OCI-LY7 (cell line): ENCODE results near the gene SEPTIN10. TPM values are rescaled to one million over a fixed set of nuclear protein-coding genes. Genes with fewer than 3 reads are reported as not detected.

Experiments
- BruUV-seq: library from RNA; stranded (reverse); fragments of 400-500 nt; replicated peaks from 2 replicates; lab custom pipeline; 2021; lab: Mats Ljungman, UMichigan
- CTCF ChIA-PET: fragments of 300-600 bp; sonication (Branson Sonifier 250); formaldehyde crosslinking; loops from one replicate; lab custom pipeline; 2022; ENCODE audit warnings: antibody characterized with exemption; ENCODE audit not compliant: unreplicated experiment; lab: Charles Lee
- POLR2A ChIA-PET: fragments of 300-600 bp; sonication (Branson Sonifier 250); formaldehyde crosslinking; loops from one replicate; lab custom pipeline; 2022; ENCODE audit warnings: antibody characterized with exemption; lab: Charles Lee
- DNase-seq: peaks from one replicate; pipeline ENCODE4 v3.0.0-alpha.2; 2015; ENCODE audit warnings: low spot score
- H2AFZ ChIP-seq: fragments of 200-600 bp; sonication (generic), shearing (Covaris generic); 2 replicates; pipeline ENCODE4 v1.6.1; 2014; ENCODE audit warnings: mild to moderate bottlenecking, antibody characterized with exemption, low read length, moderate library complexity
- H3K27ac ChIP-seq: fragments of 200-600 bp; sonication (generic); 2 replicates; pipeline ENCODE4 v1.5.1; 2014; ENCODE audit warnings: mixed run types, low read depth, mild to moderate bottlenecking, moderate library complexity, low read length, inconsistent platforms; ENCODE audit not compliant: poor library complexity, severe bottlenecking
- H3K36me3 ChIP-seq: fragments of 200-600 bp; sonication (generic); 2 replicates; pipeline ENCODE4 v1.6.1; 2014; ENCODE audit warnings: mild to moderate bottlenecking, antibody characterized with exemption, low read length, moderate library complexity, mixed read lengths; ENCODE audit not compliant: insufficient read depth
- H3K4me1 ChIP-seq: fragments of 200-600 bp; sonication (generic); 2 replicates; pipeline ENCODE4 v1.5.1; 2014; ENCODE audit warnings: mild to moderate bottlenecking, low read length; ENCODE audit not compliant: insufficient read depth, poor library complexity, severe bottlenecking
- H3K4me2 ChIP-seq: fragments of 200-600 bp; sonication (generic); 2 replicates; pipeline ENCODE4 v1.6.1; 2014; ENCODE audit warnings: mild to moderate bottlenecking, low read length
- H3K4me3 ChIP-seq: fragments of 200-600 bp; sonication (generic); 2 replicates; pipeline ENCODE4 v1.5.1; 2014; ENCODE audit warnings: mild to moderate bottlenecking, low read depth, low read length; ENCODE audit not compliant: poor library complexity, severe bottlenecking
- H3K79me2 ChIP-seq: fragments of 200-600 bp; sonication (generic); 2 replicates; pipeline ENCODE4 v1.6.1; 2016; ENCODE audit warnings: low read depth, mild to moderate bottlenecking, low read length, moderate library complexity, mixed read lengths; ENCODE audit not compliant: insufficient read depth
- H3K9me2 ChIP-seq: fragments of 200-600 bp; sonication (generic); 2 replicates; pipeline ENCODE4 v1.6.1; 2016; ENCODE audit warnings: mild to moderate bottlenecking, low read length, mixed read lengths; ENCODE audit not compliant: insufficient read depth
- H3K9me3 ChIP-seq: fragments of 200-600 bp; sonication (generic); 2 replicates; pipeline ENCODE4 v1.6.1; 2014; ENCODE audit warnings: mild to moderate bottlenecking, mixed run types, low read length, mixed read lengths
- H4K20me1 ChIP-seq: fragments of 200-600 bp; sonication (generic); 2 replicates; pipeline ENCODE4 v1.6.1; 2014; ENCODE audit warnings: mild to moderate bottlenecking, antibody characterized with exemption, low read length, moderate library complexity, mixed read lengths; ENCODE audit not compliant: insufficient read depth
- EZH2phosphoT487 ChIP-seq: fragments of 200-600 bp; sonication (generic); IDR thresholded peaks from 2 replicates; pipeline ENCODE4 v1.6.1; 2018; ENCODE audit warnings: low read depth, borderline replicate concordance, mild to moderate bottlenecking, mixed run types, antibody characterized with exemption, low read length, moderate library complexity, mixed read lengths
- intact Hi-C: fragments of 100-400 bp; cut with micrococcal nuclease; formaldehyde crosslinking; loops from one replicate; pipeline ENCODE4 v1.10.0; 2022; ENCODE audit not compliant: unreplicated experiment
- total RNA-seq, 2 experiments: library from RNA; depleted of rRNA in 1 of 2; stranded (reverse); fragments of >200 nt in 1 of 2; shearing (Covaris generic) in 1 of 2; gene quantifications; 2 replicates each; pipeline ENCODE4 v1.2.3, GENCODE V29; 2014 to 2022
- TF ChIP-seq, protein P1 (sequence below): fragments of 200-600 bp; sonication (generic); conservative IDR thresholded peaks from 2 replicates; pipeline ENCODE4 v1.5.1; 2014; ENCODE audit warnings: mild to moderate bottlenecking, antibody characterized with exemption, low read length, moderate library complexity, mixed read lengths

SEPTIN10 gene
- total RNA-seq, 2 experiments from 2014 or later: not detected

DNA sequence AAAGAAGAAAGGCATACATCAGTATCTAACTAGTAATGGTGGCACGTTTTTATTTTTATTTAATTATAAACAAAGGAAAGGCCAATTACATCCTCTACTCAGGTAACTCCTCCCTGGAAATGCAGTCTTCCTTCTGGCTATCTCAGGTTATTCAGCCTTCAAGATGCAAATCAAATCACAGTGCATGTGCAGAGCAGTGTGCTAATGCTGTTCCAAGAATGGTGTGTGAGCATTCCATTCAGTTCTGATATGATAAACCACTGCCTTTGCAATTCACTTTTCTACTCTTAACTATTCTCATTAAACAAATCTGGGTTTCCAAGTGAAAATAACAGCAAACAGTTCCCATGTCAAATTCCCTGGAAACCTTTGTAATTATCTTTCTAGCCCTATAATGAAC is 38.4 kb downstream of the SEPTIN10 start:
- DNase-seq: no peak
- Histone ChIP-seq H3K4me3 (no peak overlapping the region), H4K20me1 (no peaks in the 10 kb centered on the region), H2AFZ (no peak overlapping the region), H3K36me3 (no peaks in the 10 kb centered on the region), H3K4me1 (no peaks in the 10 kb centered on the region), H3K9me2 (no peaks in the 10 kb centered on the region), H3K4me2 (no peak overlapping the region), H3K79me2 (no peaks in the 10 kb centered on the region), H3K27ac (no peak overlapping the region), H3K9me3 (no peaks in the 10 kb centered on the region)
- CTCF ChIA-PET: no interaction called here
- BruUV-seq: no TSS peak
- TF ChIP-seq, protein P1, sequence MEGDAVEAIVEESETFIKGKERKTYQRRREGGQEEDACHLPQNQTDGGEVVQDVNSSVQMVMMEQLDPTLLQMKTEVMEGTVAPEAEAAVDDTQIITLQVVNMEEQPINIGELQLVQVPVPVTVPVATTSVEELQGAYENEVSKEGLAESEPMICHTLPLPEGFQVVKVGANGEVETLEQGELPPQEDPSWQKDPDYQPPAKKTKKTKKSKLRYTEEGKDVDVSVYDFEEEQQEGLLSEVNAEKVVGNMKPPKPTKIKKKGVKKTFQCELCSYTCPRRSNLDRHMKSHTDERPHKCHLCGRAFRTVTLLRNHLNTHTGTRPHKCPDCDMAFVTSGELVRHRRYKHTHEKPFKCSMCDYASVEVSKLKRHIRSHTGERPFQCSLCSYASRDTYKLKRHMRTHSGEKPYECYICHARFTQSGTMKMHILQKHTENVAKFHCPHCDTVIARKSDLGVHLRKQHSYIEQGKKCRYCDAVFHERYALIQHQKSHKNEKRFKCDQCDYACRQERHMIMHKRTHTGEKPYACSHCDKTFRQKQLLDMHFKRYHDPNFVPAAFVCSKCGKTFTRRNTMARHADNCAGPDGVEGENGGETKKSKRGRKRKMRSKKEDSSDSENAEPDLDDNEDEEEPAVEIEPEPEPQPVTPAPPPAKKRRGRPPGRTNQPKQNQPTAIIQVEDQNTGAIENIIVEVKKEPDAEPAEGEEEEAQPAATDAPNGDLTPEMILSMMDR: no peak
- TF ChIP-seq EZH2phosphoT487: no peak
- POLR2A ChIA-PET: no interaction called here
- intact Hi-C loops: no loop called here

DNA sequence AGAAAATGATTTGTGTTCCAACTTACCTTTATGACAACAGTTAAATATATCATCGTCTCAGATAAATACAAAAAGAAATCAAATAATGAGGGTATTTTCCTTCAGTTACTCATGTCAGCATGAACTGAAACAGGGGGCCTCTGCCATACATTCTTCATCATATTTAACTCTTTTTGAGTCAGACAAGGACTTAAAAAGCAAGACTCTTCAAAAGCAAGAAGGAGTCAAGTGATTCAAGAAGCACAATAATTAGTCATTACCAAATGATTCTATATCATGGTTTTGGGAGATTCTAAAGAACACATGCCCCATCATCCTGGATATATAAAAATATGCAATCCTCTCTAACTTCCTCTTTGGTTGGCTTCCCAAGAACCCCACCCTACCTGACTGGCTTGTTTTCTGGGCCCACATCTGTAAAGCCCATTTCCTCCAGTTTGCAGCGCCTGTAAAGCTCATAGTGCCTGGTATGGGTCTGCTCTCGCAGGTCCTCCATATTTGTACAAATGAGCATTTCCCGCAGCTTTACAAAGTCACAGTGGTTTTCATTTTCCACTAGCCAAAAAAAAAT is 49.7 kb downstream of the SEPTIN10 start:
- Histone ChIP-seq H3K36me3 (no peaks in the 10 kb centered on the region), H3K4me1 (no peaks in the 10 kb centered on the region), H3K9me2 (no peaks in the 10 kb centered on the region), H3K27ac (no peak overlapping the region), H3K4me3 (no peak overlapping the region), H3K9me3 (no peaks in the 10 kb centered on the region), H4K20me1 (no peaks in the 10 kb centered on the region), H3K4me2 (no peak overlapping the region), H3K79me2 (no peaks in the 10 kb centered on the region), H2AFZ (no peak overlapping the region)
- intact Hi-C loops: no loop called here
- DNase-seq: no peak
- CTCF ChIA-PET: no interaction called here
- TF ChIP-seq, protein P1: no peak
- no peak for TF ChIP-seq EZH2phosphoT487
- BruUV-seq: no TSS peak
- POLR2A ChIA-PET: no interaction called here

DNA sequence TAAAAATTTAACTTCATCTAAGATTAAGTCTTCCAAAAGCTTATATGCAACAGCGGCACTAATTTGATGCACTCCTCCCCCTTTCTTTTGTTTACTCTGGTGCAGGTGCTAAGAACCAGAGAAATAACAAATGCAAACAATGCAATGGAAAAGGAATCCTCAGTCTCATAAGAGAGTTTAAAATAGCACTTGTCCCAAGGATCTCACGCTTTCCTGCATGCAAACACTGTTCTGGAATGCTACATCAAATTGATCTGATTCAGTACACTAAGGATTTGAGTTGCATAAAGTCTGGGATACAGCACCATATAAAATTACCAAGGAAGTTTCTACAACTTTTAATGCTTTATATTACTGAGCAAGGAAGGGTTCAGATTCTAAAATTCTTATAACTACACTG is 50.5 kb downstream of the SEPTIN10 start:
- ChIA-PET CTCF (no interaction called here), POLR2A (no interaction called here)
- Histone ChIP-seq H3K36me3 (no peaks in the 10 kb centered on the region), H3K9me2 (no peaks in the 10 kb centered on the region), H3K27ac (no peak overlapping the region), H3K4me2 (no peak overlapping the region), H4K20me1 (no peaks in the 10 kb centered on the region), H2AFZ (no peak overlapping the region), H3K4me1 (no peaks in the 10 kb centered on the region), H3K4me3 (no peak overlapping the region), H3K9me3 (no peaks in the 10 kb centered on the region), H3K79me2 (no peaks in the 10 kb centered on the region)
- TF ChIP-seq, protein P1: no peak
- no peak for TF ChIP-seq EZH2phosphoT487
- no peak for DNase-seq
- intact Hi-C loops: no loop called here
- BruUV-seq: no TSS peak
